Esophagus squamous epithelium (tissue), 5 donors: Measurements from ENCODE around the gene SYS1. TPM values are rescaled to one million over a fixed set of nuclear protein-coding genes. Genes with fewer than 3 reads are reported as not detected.

Experiments used
- DNase-seq: peaks from one replicate; lab custom pipeline; 2025; lab: John Stamatoyannopoulos, UW
- H3K27ac ChIP-seq, 4 donors: fragments of 200-600 bp; sonication (generic); one replicate each; pipeline ENCODE4 v1.5.1; 2016 to 2019; ENCODE audit warnings: mild to moderate bottlenecking in 1 of 4
- H3K27me3 ChIP-seq, 4 donors: fragments of 200-600 bp; sonication (generic); 1 replicate in 3 of 4; 2 replicates in 1 of 4; pipeline versions ENCODE4 v1.5.1 to v1.6.0; 2017 to 2021; ENCODE audit warnings: antibody characterized with exemption in 1 of 4
- H3K36me3 ChIP-seq, 3 donors: fragments of 200-600 bp; sonication (generic); one replicate each; pipeline ENCODE4 v1.5.1; 2016 to 2019
- H3K4me1 ChIP-seq, 3 donors: fragments of 200-600 bp; sonication (generic); one replicate each; pipeline ENCODE4 v1.5.1; 2017 to 2019
- H3K4me3 ChIP-seq, 4 donors: fragments of 200-600 bp; sonication (generic); 1 replicate in 3 of 4; 2 replicates in 1 of 4; pipeline ENCODE4 v1.5.1; 2016 to 2019; ENCODE audit warnings: mild to moderate bottlenecking in 2 of 4, moderate library complexity in 1 of 4
- H3K9me3 ChIP-seq, 3 donors: fragments of 200-600 bp; sonication (generic); one replicate each; pipeline ENCODE4 v1.5.1; 2016 to 2019
- POLR2A ChIP-seq, 4 donors: fragments of 450-650 bp; IDR thresholded peaks; one replicate each; pipeline ENCODE4 v1.6.1; 2017; ENCODE audit warnings: antibody characterized with exemption in 4 of 4, mild to moderate bottlenecking in 4 of 4, moderate library complexity in 3 of 4
- WGBS, 2 donors: methylation state at CpG; one replicate each; pipeline ENCODE4 v1.1.5; 2018; 5-methylcytosine and 5-hydroxymethylcytosine counted together
- intact Hi-C: fragments of 100-400 bp; cut with DNase I; formaldehyde crosslinking; loops from one replicate; pipeline ENCODE4 v1.15.0; 2022
- total RNA-seq, 4 donors: library from RNA; depleted of rRNA; stranded (reverse); fragments of >200 nt; gene quantifications; one replicate each; pipeline ENCODE4 v1.1.0, GENCODE V29; 2016
- TF ChIP-seq, protein P1 (sequence below), 6 experiments: fragments of 450-650 bp in 4 of 6; fragments of 200-600 bp in 2 of 6; sonication (generic) in 2 of 6; IDR thresholded peaks; one replicate each; pipeline ENCODE4 v1.5.1; 2016 to 2019; ENCODE audit warnings: antibody characterized with exemption in 6 of 6, mild to moderate bottlenecking in 4 of 6, moderate library complexity in 4 of 6
- donor health status: DM: yes; HTN: yes; CAD: no.

The SYS1 gene
- total RNA-seq, 4 donors from 2014 or later = 22.3 to 32.4 (median 27.0) TPM

DNA sequence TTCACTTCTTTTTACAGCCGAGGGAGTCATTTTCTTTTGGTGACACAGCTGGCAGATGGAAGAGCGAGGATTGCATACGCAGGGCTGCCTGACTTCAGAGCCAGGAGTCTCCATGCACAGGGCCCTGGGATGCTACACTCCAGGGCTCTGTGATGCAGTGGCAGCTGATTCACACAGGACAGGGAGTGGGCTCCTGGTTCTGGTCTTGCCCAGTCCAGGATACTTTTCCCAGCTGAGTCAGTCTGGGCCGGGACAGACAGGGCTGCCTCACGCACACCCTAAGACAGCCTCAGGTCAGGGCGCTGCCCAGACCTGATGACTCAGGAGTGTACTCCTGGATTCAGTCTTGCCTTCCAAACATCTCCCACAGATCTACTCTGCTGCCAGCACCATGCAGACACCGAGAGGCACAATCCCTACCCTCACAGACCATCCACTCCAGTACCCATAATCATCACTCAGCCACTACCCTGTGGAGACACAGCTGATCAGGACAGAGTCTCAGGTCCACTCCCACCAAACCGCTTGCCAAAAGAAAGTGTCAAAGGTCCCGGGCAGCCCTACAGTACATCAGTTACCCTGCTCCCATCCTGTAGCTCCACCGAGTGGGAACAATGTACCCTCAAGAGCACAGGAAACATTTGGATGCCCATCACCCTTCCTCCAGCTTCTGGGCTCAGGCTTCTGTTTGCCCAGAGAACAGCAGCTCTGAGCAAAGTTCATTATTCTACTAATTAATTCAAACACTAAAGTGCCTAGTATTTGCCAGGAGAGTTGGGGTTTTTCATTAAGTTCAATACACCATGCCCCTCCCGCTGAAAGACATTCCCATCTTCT, 26.2 kb upstream of the SYS1 start:
- H3K9me3 ChIP-seq = no peaks in the 10 kb centered on the region
- no peak for DNase-seq

GRCh38 chr20:45337367-45338120, 25.4 kb upstream of the SYS1 start:
- H3K4me3 ChIP-seq = peak overlapping the region in 1 of 4 donors; percentile 19
- TF ChIP-seq POLR2A (IDR thresholded peaks at IDR 0.05) = no peak
- TF ChIP-seq, protein P1, sequence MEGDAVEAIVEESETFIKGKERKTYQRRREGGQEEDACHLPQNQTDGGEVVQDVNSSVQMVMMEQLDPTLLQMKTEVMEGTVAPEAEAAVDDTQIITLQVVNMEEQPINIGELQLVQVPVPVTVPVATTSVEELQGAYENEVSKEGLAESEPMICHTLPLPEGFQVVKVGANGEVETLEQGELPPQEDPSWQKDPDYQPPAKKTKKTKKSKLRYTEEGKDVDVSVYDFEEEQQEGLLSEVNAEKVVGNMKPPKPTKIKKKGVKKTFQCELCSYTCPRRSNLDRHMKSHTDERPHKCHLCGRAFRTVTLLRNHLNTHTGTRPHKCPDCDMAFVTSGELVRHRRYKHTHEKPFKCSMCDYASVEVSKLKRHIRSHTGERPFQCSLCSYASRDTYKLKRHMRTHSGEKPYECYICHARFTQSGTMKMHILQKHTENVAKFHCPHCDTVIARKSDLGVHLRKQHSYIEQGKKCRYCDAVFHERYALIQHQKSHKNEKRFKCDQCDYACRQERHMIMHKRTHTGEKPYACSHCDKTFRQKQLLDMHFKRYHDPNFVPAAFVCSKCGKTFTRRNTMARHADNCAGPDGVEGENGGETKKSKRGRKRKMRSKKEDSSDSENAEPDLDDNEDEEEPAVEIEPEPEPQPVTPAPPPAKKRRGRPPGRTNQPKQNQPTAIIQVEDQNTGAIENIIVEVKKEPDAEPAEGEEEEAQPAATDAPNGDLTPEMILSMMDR (IDR thresholded peaks at IDR 0.05) = no peak
- H3K36me3 ChIP-seq = peaks cover 0 to 42% (median 7%) of the 10 kb centered on the region in 3 donors
- no peaks in the 10 kb centered on the region for H3K27me3 ChIP-seq
- peak overlapping the region; percentile 90 to 98 (median 93) for H3K27ac ChIP-seq
- H3K9me3 ChIP-seq = no peaks in the 10 kb centered on the region
- H3K4me1 ChIP-seq = peaks cover 64 to 73% (median 68%) of the 10 kb centered on the region in 3 donors
- 30 to 48% methylated on average over 2 to 7 of the region's 15 CpGs for WGBS, 2 donors
- intact Hi-C loops = no loop called here
- DNase-seq = no peak

More for the DNA sequence above, 26.2 kb upstream of the SYS1 start:
- 44 to 59% methylated on average over 8 to 9 of the region's 11 CpGs for WGBS, 2 donors
- Histone ChIP-seq H3K4me1 (peaks cover 56 to 65% (median 60%) of the 10 kb centered on the region in 3 donors), H3K4me3 (peak overlapping the region in 1 of 4 donors; percentile 19), H3K36me3 (peaks cover 0 to 50% (median 15%) of the 10 kb centered on the region in 3 donors), H3K27ac (peak overlapping the region; percentile 90 to 98 (median 93)), H3K27me3 (no peaks in the 10 kb centered on the region)
- intact Hi-C loops = no loop called here
- peak in 2 of 4 donors; percentile 26 to 48 for TF ChIP-seq POLR2A (IDR thresholded peaks at IDR 0.05)
- TF ChIP-seq, protein P1 (IDR thresholded peaks at IDR 0.05) = no peak

DNA sequence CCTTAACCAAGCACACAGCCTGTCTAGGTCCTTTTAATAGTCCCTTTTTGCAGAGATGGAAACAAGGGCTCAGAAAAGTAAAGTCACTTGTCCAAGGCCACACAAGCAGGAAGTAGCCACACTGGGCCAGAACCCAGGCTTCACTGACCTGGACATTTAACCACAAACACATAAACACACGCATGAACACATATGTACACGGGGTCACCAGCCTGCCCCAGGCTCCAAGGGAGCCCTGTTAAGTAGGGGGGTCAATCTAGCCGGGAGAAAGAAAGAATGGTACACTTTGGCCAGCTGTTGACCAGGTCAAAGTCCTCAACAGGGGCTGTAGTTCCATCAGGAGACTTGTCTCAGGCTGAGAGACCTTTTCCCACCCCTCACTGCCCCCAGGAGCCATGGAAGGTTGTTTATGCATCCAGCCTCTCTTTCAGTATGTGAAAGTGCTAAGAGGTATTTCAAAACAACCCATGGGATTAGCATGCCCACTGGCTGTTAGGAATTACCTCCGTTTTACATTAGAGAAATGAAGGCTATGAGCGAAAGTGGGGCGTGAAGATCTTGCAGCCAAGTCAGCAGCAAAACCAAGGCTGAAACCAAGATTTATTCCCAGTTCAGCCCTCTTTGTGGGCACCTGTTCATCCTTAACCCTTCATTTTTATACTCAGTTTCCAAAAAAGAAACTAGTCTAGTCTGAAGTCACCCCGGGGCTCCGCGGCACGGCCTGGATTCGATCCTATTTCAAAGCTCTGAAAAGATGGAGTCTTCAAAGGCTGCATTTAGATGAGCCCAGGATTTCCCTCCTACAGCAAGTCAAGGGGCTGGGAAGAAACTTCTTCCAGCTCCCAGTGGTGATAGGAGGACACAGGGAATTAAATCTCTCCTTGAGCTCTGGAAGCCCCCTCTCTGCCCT, 24.6 kb upstream of the SYS1 start:
- H3K4me3 ChIP-seq = peak overlapping the region in 1 of 4 donors; percentile 19
- intact Hi-C loops = no loop called here
- no peak for DNase-seq
- peak overlapping the region; percentile 90 to 98 (median 93) for H3K27ac ChIP-seq
- peaks cover 72 to 81% (median 76%) of the 10 kb centered on the region in 3 donors for H3K4me1 ChIP-seq
- TF ChIP-seq, protein P1 (IDR thresholded peaks at IDR 0.05) = no peak
- no peak for TF ChIP-seq POLR2A (IDR thresholded peaks at IDR 0.05)
- no peaks in the 10 kb centered on the region for H3K27me3 ChIP-seq
- H3K9me3 ChIP-seq = no peaks in the 10 kb centered on the region
- peaks cover 0 to 34% (median 0%) of the 10 kb centered on the region in 3 donors for H3K36me3 ChIP-seq
- 58 to 69% methylated on average over 4 to 6 of the region's 11 CpGs for WGBS, 2 donors

- DNase-seq = no peak
- peaks cover 0 to 27% (median 0%) of the 10 kb centered on the region in 3 donors for H3K36me3 ChIP-seq
- TF ChIP-seq, protein P1 (IDR thresholded peaks at IDR 0.05) = no peak
- TF ChIP-seq POLR2A (IDR thresholded peaks at IDR 0.05) = no peak
- H3K4me1 ChIP-seq = peaks cover 79 to 88% (median 83%) of the 10 kb centered on the region in 3 donors
- H3K4me3 ChIP-seq = peak overlapping the region in 1 of 4 donors; percentile 17
- H3K27ac ChIP-seq = peak overlapping the region; percentile 90 to 98 (median 93)
- no peaks in the 10 kb centered on the region for H3K9me3 ChIP-seq
- WGBS, 2 donors = 42 to 100% methylated on average over 1 to 6 of the region's 6 CpGs
- H3K27me3 ChIP-seq = no peaks in the 10 kb centered on the region
- intact Hi-C loops = no loop called here
Measured at GRCh38 chr20:45339084-45339483, 23.9 kb upstream of the SYS1 start.
